ENCODE data around the gene COL5A2. TPM values are rescaled to one million over a fixed set of nuclear protein-coding genes. Genes with fewer than 3 reads are reported as not detected.

Gene COL5A2
- total and polyA plus RNA-seq, 4 donors = 3.2 to 83.5 (median 9.1) TPM

- WGBS = 92% methylated on average over 3 of the region's 3 CpGs
- no peak overlapping the region for H3K27ac ChIP-seq (ENCODE audit: low read depth in 1 of 2, low read length in 2 of 2)
- no peak overlapping the region for H3K4me3 ChIP-seq (ENCODE audit: low read depth in 1 of 3, low read length in 3 of 3)
- DNase-seq (ENCODE audit: low spot score) = no peak
- peaks cover 0 to 2% (median 0%) of the 10 kb centered on the region in 4 donors for H3K36me3 ChIP-seq (ENCODE audit: control insufficient read depth in 4 of 4, insufficient read depth in 3 of 4, low read depth in 1 of 4, low read length in 3 of 4)
- no peaks in the 10 kb centered on the region for H3K4me1 ChIP-seq (ENCODE audit: control insufficient read depth in 4 of 4, insufficient read depth in 4 of 4, low read length in 3 of 4)
- H3K27me3 ChIP-seq (ENCODE audit: control insufficient read depth in 4 of 4, insufficient read depth in 4 of 4, low read length in 3 of 4) = no peaks in the 10 kb centered on the region
- H3K9me3 ChIP-seq (ENCODE audit: control insufficient read depth in 4 of 4, low read length in 3 of 4) = no peaks in the 10 kb centered on the region
- TF ChIP-seq YY1 (IDR thresholded peaks at IDR 0.05) (no peak), HNF4G (IDR thresholded peaks at IDR 0.05) (no peak), NR2F2 (IDR thresholded peaks at IDR 0.05) (no peak), FOXA1 (IDR thresholded peaks at IDR 0.05) (no peak), GABPA (IDR thresholded peaks at IDR 0.05 in 1 of 2, conservative IDR thresholded peaks at IDR 0.05 in 1 of 2) (no peak), ATF3 (IDR thresholded peaks at IDR 0.05) (no peak), RXRA (IDR thresholded peaks at IDR 0.05) (no peak), JUND (IDR thresholded peaks at IDR 0.05) (no peak), MAX (IDR thresholded peaks at IDR 0.05) (no peak), SP1 (IDR thresholded peaks at IDR 0.05) (no peak), REST (IDR thresholded peaks at IDR 0.05) (no peak)
- H3K9ac ChIP-seq (ENCODE audit: low read depth in 1 of 2, low read length in 2 of 2) = no peak overlapping the region
These were observed 8.7 kb upstream of the COL5A2 start for GRCh38 chr2:189188115-189188805.

- TF ChIP-seq FOXA2 (IDR thresholded peaks at IDR 0.05) (no peak), RAD21 (IDR thresholded peaks at IDR 0.05) (no peak), ZBTB33 (IDR thresholded peaks at IDR 0.05) (no peak), GABPA (IDR thresholded peaks at IDR 0.05 in 1 of 2, conservative IDR thresholded peaks at IDR 0.05 in 1 of 2) (no peak), REST (IDR thresholded peaks at IDR 0.05) (no peak), CTCF (IDR thresholded peaks at IDR 0.05; ENCODE audit: low read depth, low read length, missing input control) (no peak), FOXA1 (IDR thresholded peaks at IDR 0.05) (no peak), YY1 (IDR thresholded peaks at IDR 0.05) (no peak), HNF4G (IDR thresholded peaks at IDR 0.05) (no peak), RXRA (IDR thresholded peaks at IDR 0.05) (no peak), JUND (IDR thresholded peaks at IDR 0.05) (no peak), MAX (IDR thresholded peaks at IDR 0.05) (no peak), HNF4A (conservative IDR thresholded peaks at IDR 0.05) (no peak), SP1 (IDR thresholded peaks at IDR 0.05) (no peak), EGR1 (IDR thresholded peaks at IDR 0.05; ENCODE audit: low read depth in 2 of 2) (no peak), ATF3 (IDR thresholded peaks at IDR 0.05) (no peak), TAF1 (conservative IDR thresholded peaks at IDR 0.05) (no peak), NR2F2 (IDR thresholded peaks at IDR 0.05) (no peak)
- DNase-seq (ENCODE audit: low spot score) = no peak
- Histone ChIP-seq H3K9ac (ENCODE audit: low read depth in 1 of 2, low read length in 2 of 2) (no peak overlapping the region), H3K4me3 (ENCODE audit: low read depth in 1 of 3, low read length in 3 of 3) (no peak overlapping the region), H3K9me3 (ENCODE audit: control insufficient read depth in 4 of 4, low read length in 3 of 4) (no peaks in the 10 kb centered on the region), H3K27ac (ENCODE audit: low read depth in 1 of 2, low read length in 2 of 2) (no peak overlapping the region), H3K4me1 (ENCODE audit: control insufficient read depth in 4 of 4, insufficient read depth in 4 of 4, low read length in 3 of 4) (peaks cover 0 to 7% (median 6%) of the 10 kb centered on the region in 4 donors), H3K27me3 (ENCODE audit: control insufficient read depth in 4 of 4, insufficient read depth in 4 of 4, low read length in 3 of 4) (no peaks in the 10 kb centered on the region), H3K36me3 (ENCODE audit: control insufficient read depth in 4 of 4, insufficient read depth in 3 of 4, low read depth in 1 of 4, low read length in 3 of 4) (peaks cover 0 to 2% (median 0%) of the 10 kb centered on the region in 4 donors)
These were observed 3.6 kb upstream of the COL5A2 start for GRCh38 chr2:189183170-189183569.
